Ascending aorta (tissue), 2 donors: ENCODE measurements around the gene PNRC2. TPM values are rescaled to one million over a fixed set of nuclear protein-coding genes. Genes with fewer than 3 reads are reported as not detected.

Experiments
- DNase-seq, 2 donors: peaks; one replicate each; pipeline ENCODE4 v3.0.0-alpha.2; 2019; ENCODE audit warnings: low spot score in 2 of 2
- H3K27ac ChIP-seq, 2 donors: fragments of 200-600 bp; sonication (generic); one replicate each; pipeline ENCODE4 v1.5.1; 2016 to 2017; ENCODE audit warnings: mild to moderate bottlenecking in 1 of 2
- H3K27me3 ChIP-seq: fragments of 200-600 bp; sonication (generic); one replicate; pipeline ENCODE4 v1.5.1; 2017
- H3K36me3 ChIP-seq, 2 donors: fragments of 200-600 bp; sonication (generic); one replicate each; pipeline ENCODE4 v1.5.1; 2016
- H3K4me1 ChIP-seq, 2 donors: fragments of 200-600 bp; sonication (generic); one replicate each; pipeline ENCODE4 v1.5.1; 2016 to 2017; ENCODE audit warnings: mild to moderate bottlenecking in 1 of 2
- H3K4me3 ChIP-seq, 2 donors: fragments of 200-600 bp; sonication (generic); one replicate each; pipeline ENCODE4 v1.5.1; 2016 to 2017; ENCODE audit warnings: mild to moderate bottlenecking in 1 of 2
- H3K9me3 ChIP-seq, 2 donors: fragments of 200-600 bp; sonication (generic); one replicate each; pipeline ENCODE4 v1.5.1; 2016
- CTCF ChIP-seq, 3 experiments: fragments of 200-600 bp in 2 of 3; fragments of 450-650 bp in 1 of 3; sonication (generic) in 2 of 3; IDR thresholded peaks; one replicate each; pipeline ENCODE4 v1.5.1; 2016 to 2019; ENCODE audit warnings: antibody characterized with exemption in 3 of 3, mild to moderate bottlenecking in 1 of 3, moderate library complexity in 1 of 3
- intact Hi-C: fragments of 100-400 bp; cut with DNase I; formaldehyde crosslinking; loops from one replicate; pipeline ENCODE4 v1.15.1; 2023
- total RNA-seq: library from RNA; depleted of rRNA; stranded (reverse); fragments of >200 nt; gene quantifications from one replicate; pipeline ENCODE4 v1.1.0, GENCODE V29; 2016

The PNRC2 gene
- total RNA-seq, 1 donor from 2014 or later, result 62.7 TPM

- H3K27ac ChIP-seq, result peak overlapping the region; percentile 35 to 96
- H3K36me3 ChIP-seq, result peaks cover 6 to 14% of the 10 kb centered on the region in 2 donors
- intact Hi-C loops, result no loop called here
- H3K4me1 ChIP-seq, result peaks cover 3 to 24% of the 10 kb centered on the region in 2 donors
- TF ChIP-seq CTCF (IDR thresholded peaks at IDR 0.05), result no peak
- peak overlapping the region; percentile 10 to 91 for H3K4me3 ChIP-seq
- no peaks in the 10 kb centered on the region for H3K27me3 ChIP-seq
- no peak for DNase-seq
- H3K9me3 ChIP-seq, result no peaks in the 10 kb centered on the region
These were observed 18.2 kb downstream of the PNRC2 start for GRCh38 chr1:23977854-23978191.

- H3K27ac ChIP-seq, result peak overlapping the region; percentile 23 to 96
These were observed 19.2 kb downstream of the PNRC2 start for GRCh38 chr1:23978805-23979204.

DNA sequence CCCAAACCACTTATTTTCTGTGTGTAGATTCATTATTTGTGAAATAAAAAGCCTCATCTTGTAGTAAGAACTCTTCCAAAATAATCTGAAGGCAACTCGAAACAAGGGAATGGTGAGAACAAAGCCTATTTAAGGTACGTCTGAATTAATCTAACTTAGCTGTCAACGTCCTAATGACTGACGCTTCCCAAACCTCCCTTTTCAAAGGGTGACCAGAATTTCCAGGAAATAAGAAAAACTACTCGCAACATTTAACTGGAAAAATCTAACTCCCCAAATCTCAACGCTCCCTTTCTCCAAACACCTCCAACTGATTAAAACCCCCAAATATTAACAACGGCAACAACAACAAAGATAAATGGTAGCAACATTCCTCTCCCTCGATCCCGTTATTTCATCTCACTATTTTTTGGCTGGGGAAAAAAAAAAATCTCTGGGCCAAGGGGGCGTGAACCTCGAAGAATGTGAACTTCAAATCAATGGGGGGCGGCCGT is 19.8 kb downstream of the PNRC2 start:
- Histone ChIP-seq H3K9me3 (no peaks in the 10 kb centered on the region), H3K36me3 (no peaks in the 10 kb centered on the region), H3K27me3 (no peaks in the 10 kb centered on the region), H3K4me1 (peaks cover 3 to 26% of the 10 kb centered on the region in 2 donors), H3K4me3 (peak overlapping the region; percentile 90 to 91), H3K27ac (peak overlapping the region; percentile 96 to 98)
- intact Hi-C loops, result no loop called here
- no peak for DNase-seq
- no peak for TF ChIP-seq CTCF (IDR thresholded peaks at IDR 0.05)

More at GRCh38 chr1:23978805-23979204, 19.2 kb downstream of the PNRC2 start:
- intact Hi-C loops, result no loop called here
- no peaks in the 10 kb centered on the region for H3K9me3 ChIP-seq
- H3K36me3 ChIP-seq, result peaks cover 3 to 6% of the 10 kb centered on the region in 2 donors
- peaks cover 3 to 24% of the 10 kb centered on the region in 2 donors for H3K4me1 ChIP-seq
- no peak for TF ChIP-seq CTCF (IDR thresholded peaks at IDR 0.05)
- H3K27me3 ChIP-seq, result no peaks in the 10 kb centered on the region
- no peak for DNase-seq
- peak overlapping the region; percentile 90 to 91 for H3K4me3 ChIP-seq

GRCh38 chr1:23979881-23980727 is 20.5 kb downstream of the PNRC2 start, which contains the start of gene SRSF10:
Gene SRSF10, minus strand, starts transcription at chr1:23980327. Its CDS starts 72 bp downstream, at chr1:23980255.
- Histone ChIP-seq H3K27ac (peak within 1 kb of the TSS; percentile 96 to 98), H3K4me3 (peak within 1 kb of the TSS; percentile 90 to 91), H3K4me1 (peaks cover 3 to 33% of the 10 kb centered on the region in 2 donors), H3K36me3 (no peaks in the 10 kb centered on the region), H3K9me3 (no peaks in the 10 kb centered on the region), H3K27me3 (no peaks in the 10 kb centered on the region)
- intact Hi-C loops, result loop anchor here (1.0 to 5.0 kb wide), 3 partner anchors 20 to 498 kb away; partner anchors contain the start of gene ASAP3
- peak; percentile 92 to 99 for DNase-seq
- TF ChIP-seq CTCF (IDR thresholded peaks at IDR 0.05), result peak in 2 of 3 experiments; percentile 35 to 44

DNA sequence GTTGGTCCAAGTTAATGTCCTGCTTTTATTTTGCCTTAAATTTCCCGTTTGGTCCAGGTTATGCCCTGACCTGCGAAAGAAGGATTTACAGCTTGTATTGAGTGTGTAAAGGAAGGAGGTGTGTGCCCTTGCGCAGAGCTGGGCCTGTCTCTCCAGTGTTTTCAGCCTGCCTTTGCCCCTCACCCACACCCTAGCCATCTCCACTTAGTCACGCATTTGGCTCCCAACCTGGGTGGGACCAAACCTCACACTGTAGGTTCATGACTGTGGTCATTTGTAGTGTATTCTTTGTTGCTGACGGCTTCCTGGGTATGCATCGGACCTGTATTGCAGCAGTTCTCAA is 21.1 kb downstream of the PNRC2 start:
- TF ChIP-seq CTCF (IDR thresholded peaks at IDR 0.05), result no peak
- H3K9me3 ChIP-seq, result no peaks in the 10 kb centered on the region
- H3K4me3 ChIP-seq, result peak overlapping the region; percentile 90 to 91
- peak in 1 of 2 donors; percentile 72 for DNase-seq
- intact Hi-C loops, result loop anchor here (1.0 to 5.0 kb wide), 3 partner anchors 20 to 498 kb away; partner anchors contain the start of gene ASAP3
- H3K27ac ChIP-seq, result peak overlapping the region; percentile 96 to 98
- H3K36me3 ChIP-seq, result no peaks in the 10 kb centered on the region
- H3K27me3 ChIP-seq, result no peaks in the 10 kb centered on the region
- peaks cover 3 to 34% of the 10 kb centered on the region in 2 donors for H3K4me1 ChIP-seq
